ENCODE measurements around the gene C6orf62.

DNA sequence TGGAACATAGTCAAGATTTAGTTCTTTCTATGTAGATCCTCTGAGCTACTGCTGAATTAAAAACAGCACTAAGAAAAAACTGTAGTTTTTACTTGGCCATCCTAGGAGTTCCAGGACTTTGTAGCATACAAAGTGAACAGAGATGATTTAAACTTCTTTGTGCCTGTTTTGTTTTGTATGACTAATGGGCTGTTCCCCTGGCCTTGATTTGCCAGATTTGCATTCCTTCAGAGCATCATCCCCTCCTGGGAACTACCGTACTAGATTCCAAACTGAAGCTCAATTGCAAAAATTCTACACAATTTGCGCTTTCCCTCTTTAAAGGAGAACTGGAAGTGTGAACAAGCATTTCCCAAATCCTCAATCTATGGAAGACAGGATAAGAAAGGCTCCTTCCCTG is 29.0 kb downstream of the C6orf62 start:
- TF ChIP-seq, protein P1, sequence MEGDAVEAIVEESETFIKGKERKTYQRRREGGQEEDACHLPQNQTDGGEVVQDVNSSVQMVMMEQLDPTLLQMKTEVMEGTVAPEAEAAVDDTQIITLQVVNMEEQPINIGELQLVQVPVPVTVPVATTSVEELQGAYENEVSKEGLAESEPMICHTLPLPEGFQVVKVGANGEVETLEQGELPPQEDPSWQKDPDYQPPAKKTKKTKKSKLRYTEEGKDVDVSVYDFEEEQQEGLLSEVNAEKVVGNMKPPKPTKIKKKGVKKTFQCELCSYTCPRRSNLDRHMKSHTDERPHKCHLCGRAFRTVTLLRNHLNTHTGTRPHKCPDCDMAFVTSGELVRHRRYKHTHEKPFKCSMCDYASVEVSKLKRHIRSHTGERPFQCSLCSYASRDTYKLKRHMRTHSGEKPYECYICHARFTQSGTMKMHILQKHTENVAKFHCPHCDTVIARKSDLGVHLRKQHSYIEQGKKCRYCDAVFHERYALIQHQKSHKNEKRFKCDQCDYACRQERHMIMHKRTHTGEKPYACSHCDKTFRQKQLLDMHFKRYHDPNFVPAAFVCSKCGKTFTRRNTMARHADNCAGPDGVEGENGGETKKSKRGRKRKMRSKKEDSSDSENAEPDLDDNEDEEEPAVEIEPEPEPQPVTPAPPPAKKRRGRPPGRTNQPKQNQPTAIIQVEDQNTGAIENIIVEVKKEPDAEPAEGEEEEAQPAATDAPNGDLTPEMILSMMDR (IDR thresholded peaks at IDR 0.05) = no peak
- TF ChIP-seq POLR2A (IDR thresholded peaks at IDR 0.05) = no peak
